ENCODE measurements around the gene CYB5R4.

GRCh38 chr6:83867527-83868161 lies 8.2 kb downstream of the CYB5R4 start:
- TF ChIP-seq RAD21 (conservative IDR thresholded peaks at IDR 0.05) (no peak), CTCF (IDR thresholded peaks at IDR 0.05; ENCODE audit: poor library complexity, severe bottlenecking) (no peak), EZH2 (IDR thresholded peaks at IDR 0.05; ENCODE audit: borderline replicate concordance, insufficient read depth, low read length, poor library complexity, severe bottlenecking) (no peak), REST (IDR thresholded peaks at IDR 0.05; ENCODE audit: borderline replicate concordance) (no peak), POLR2AphosphoS5 (IDR thresholded peaks at IDR 0.05) (no peak), EP300 (conservative IDR thresholded peaks at IDR 0.05; ENCODE audit: poor library complexity, severe bottlenecking) (no peak), TAF1 (IDR thresholded peaks at IDR 0.05; ENCODE audit: low read depth) (no peak), SMC3 (conservative IDR thresholded peaks at IDR 0.05; ENCODE audit: poor library complexity) (no peak), MXI1 (conservative IDR thresholded peaks at IDR 0.05; ENCODE audit: poor library complexity, severe bottlenecking) (no peak)
